K562 (cell line): Measurements from ENCODE around the gene CRAMP1. TPM values are rescaled to one million over a fixed set of nuclear protein-coding genes. Genes with fewer than 3 reads are reported as not detected.

ENCODE experiments used
- ARID3A ChIP-seq: IDR thresholded peaks from 2 replicates; pipeline ENCODE4 v1.6.1; 2012; ENCODE audit warnings: low read depth, low read length, improper control_type of control experiment, borderline replicate concordance
- CREB5 ChIP-seq: fragments of 250-450 bp; sonication (Bioruptor Pico); IDR thresholded peaks from 2 replicates; pipeline ENCODE4 v1.5.0; 2020; ENCODE audit warnings: mild to moderate bottlenecking
- CUX1 ChIP-seq: fragments of 200-800 bp; sonication (Bioruptor generic); IDR thresholded peaks from 2 replicates; pipeline ENCODE4 v1.6.1; 2016; ENCODE audit warnings: missing genetic modification characterization, missing compliant biosample characterization
- CXXC5 ChIP-seq: fragments of 250-450 bp; sonication (Bioruptor Pico); IDR thresholded peaks from 2 replicates; pipeline ENCODE4 v1.8.0; 2022; ENCODE audit warnings: inconsistent platforms, mild to moderate bottlenecking, moderate library complexity
- NCOA1 ChIP-seq: fragments of 450-650 bp; IDR thresholded peaks from 2 replicates; pipeline ENCODE4 v1.6.1; 2016; ENCODE audit warnings: low read depth
- NFE2L1 ChIP-seq: fragments of 450-650 bp; IDR thresholded peaks from 2 replicates; pipeline ENCODE4 v1.6.1; 2016; ENCODE audit warnings: missing genetic modification characterization, low read depth, mild to moderate bottlenecking, missing compliant biosample characterization, moderate library complexity, borderline replicate concordance
- RBM14 ChIP-seq: fragments of 200-400 bp; formaldehyde crosslinking; IDR thresholded peaks from 2 replicates; pipeline ENCODE4 v1.6.1; 2018; ENCODE audit warnings: low read depth, mild to moderate bottlenecking, low read length, moderate library complexity, borderline replicate concordance; ENCODE audit not compliant: insufficient read depth
- STAG1 ChIP-seq: sonication (generic); formaldehyde crosslinking; IDR thresholded peaks from 2 replicates; pipeline ENCODE4 v1.5.0; 2020; ENCODE audit warnings: missing genetic modification reagents, borderline replicate concordance
- TFE3 ChIP-seq: fragments of 450-650 bp; formaldehyde crosslinking; IDR thresholded peaks from 2 replicates; pipeline ENCODE4 v1.4.0; 2020; ENCODE audit warnings: mild to moderate bottlenecking, mixed read lengths
- ZNF217 ChIP-seq: sonication (generic); formaldehyde crosslinking; IDR thresholded peaks from 2 replicates; pipeline ENCODE4 v1.8.0; 2022; ENCODE audit warnings: mild to moderate bottlenecking, missing genetic modification reagents
- ZNF239 ChIP-seq: fragments of 250-450 bp; sonication (Bioruptor Pico); IDR thresholded peaks from 2 replicates; pipeline ENCODE4 v1.4.0; 2020; ENCODE audit warnings: mild to moderate bottlenecking
- ZNF398 ChIP-seq: fragments of 250-450 bp; sonication (Bioruptor Pico); IDR thresholded peaks from 2 replicates; pipeline ENCODE4 v1.8.0; 2021; ENCODE audit warnings: moderate library complexity, mild to moderate bottlenecking, inconsistent platforms
- ZNF778 ChIP-seq: fragments of 450-650 bp; formaldehyde crosslinking; IDR thresholded peaks from 2 replicates; pipeline ENCODE4 v1.4.0; 2020; ENCODE audit warnings: mild to moderate bottlenecking, moderate library complexity
- ZSCAN32 ChIP-seq: fragments of 450-650 bp; formaldehyde crosslinking; IDR thresholded peaks from 2 replicates; pipeline ENCODE4 v1.4.0; 2020; ENCODE audit warnings: mild to moderate bottlenecking, moderate library complexity
- polyA plus RNA-seq, 8 experiments: library from polyadenylated mRNA; depleted of rRNA in 4 of 8; stranded (reverse) in 5 of 8; unstranded in 3 of 8; fragments of >200 nt; fragmentation: Nextera tagmentation in 2 of 8; fragmentation: Illumina TruSeq in 1 of 8; extraction: Ambion mirVana in 2 of 8; extraction: Trizol in 1 of 8; gene quantifications; 2 replicates each; pipeline versions ENCODE4 v1.2.1 to v1.2.3, GENCODE V29; 2011 to 2014; ENCODE audit warnings: inconsistent platforms in 1 of 8, missing spikeins in 1 of 8
- total RNA-seq, 7 experiments: library from RNA; depleted of rRNA in 6 of 7; stranded (reverse); fragments of >200 nt in 6 of 7; fragmentation: Illumina TruSeq in 2 of 7; extraction: Trizol in 2 of 7; gene quantifications; 2 replicates each; pipeline versions ENCODE4 v1.2.1 to v1.2.3, GENCODE V29; 2011 to 2021; ENCODE audit warnings: low replicate concordance in 1 of 7

The CRAMP1 gene
- total and polyA plus RNA-seq, 9 of the 15 experiments (the other 6 are each of a cell fraction or from before 2014, with no cell fraction given): 0.52 to 20.8 (median 7.5) TPM

- TF ChIP-seq ZNF398: no peak
- TF ChIP-seq CREB5 (CRISPR knock-in tag): no peak
- no peak for TF ChIP-seq TFE3
- no peak for TF ChIP-seq STAG1 (CRISPR knock-in tag)
- 0 out of 2 replicates have a peak, but pooled peaks have one; percentile 21 for TF ChIP-seq ZSCAN32 (CRISPR knock-in tag)
- no peak for TF ChIP-seq ZNF239 (CRISPR knock-in tag)
- no peak for TF ChIP-seq ZNF217 (CRISPR knock-in tag)
- peak; percentile 72 for TF ChIP-seq NCOA1
- TF ChIP-seq ZNF778: no peak
- TF ChIP-seq CUX1 (CRISPR knock-in tag): no peak
- TF ChIP-seq NFE2L1 (tag): no peak
- 0 out of 2 replicates have a peak, but pooled peaks have one; percentile 21 for TF ChIP-seq ARID3A
- TF ChIP-seq CXXC5 (CRISPR knock-in tag): peak; percentile 91
- TF ChIP-seq RBM14: no peak
Observed at GRCh38 chr16:1705688-1706385, 93.7 kb downstream of the CRAMP1 start, which contains the start of gene MAPK8IP3 (continued).
